ENCODE measurements around the gene CNOT8.

Gene CNOT8

GRCh38 chr5:154863291-154864080 is 5.1 kb downstream of the CNOT8 start:
- TF ChIP-seq FOXK2 (IDR thresholded peaks at IDR 0.05) (no peak), ELF4 (IDR thresholded peaks at IDR 0.05) (no peak), PKNOX1 (IDR thresholded peaks at IDR 0.05) (no peak), HDGF (IDR thresholded peaks at IDR 0.05; ENCODE audit: borderline replicate concordance) (no peak), FOXA1 (IDR thresholded peaks at IDR 0.05) (no peak), BHLHE40 (IDR thresholded peaks at IDR 0.05; ENCODE audit: borderline replicate concordance) (no peak), TARDBP (IDR thresholded peaks at IDR 0.05) (no peak), ZNF384 (IDR thresholded peaks at IDR 0.05) (no peak), SUZ12 (IDR thresholded peaks at IDR 0.05) (no peak), ARNT (IDR thresholded peaks at IDR 0.05) (no peak), LEF1 (IDR thresholded peaks at IDR 0.05; ENCODE audit: borderline replicate concordance) (no peak), CTBP1 (IDR thresholded peaks at IDR 0.05; ENCODE audit: borderline replicate concordance) (no peak), L3MBTL2 (conservative IDR thresholded peaks at IDR 0.05) (no peak), NFRKB (IDR thresholded peaks at IDR 0.05) (no peak), SP1 (IDR thresholded peaks at IDR 0.05) (no peak), FOXM1 (IDR thresholded peaks at IDR 0.05; ENCODE audit: borderline replicate concordance) (no peak)
- no peak for DNase-seq (ENCODE audit: extremely low spot score)
- POLR2A ChIA-PET: interaction anchor here (1.2 kb wide), 1 partner anchor 13 kb away, joined by 3 read pairs; the partner anchor contains the start of gene FAXDC2
- CTCF ChIA-PET: interaction anchor here (0.6 to 1.2 kb wide), 2 partner anchors 9 to 42 kb away, joined by 3 read pairs; no protein-coding TSS in a partner anchor

- DNase-seq (ENCODE audit: extremely low spot score): no peak
- POLR2A ChIA-PET: no interaction called here
Measured at GRCh38 chr5:154865466-154866184, 7.2 kb downstream of the CNOT8 start.

GRCh38 chr5:154866841-154867240 is 8.4 kb downstream of the CNOT8 start:
- ChIA-PET CTCF (interaction anchor here (0.6 kb wide), 1 partner anchor 122 kb away, joined by 6 read pairs; no protein-coding TSS in a partner anchor), POLR2A (interaction anchor here (2.7 kb wide), 1 partner anchor 9 kb away, joined by 14 read pairs; the partner anchor contains the start of gene CNOT8)
- TF ChIP-seq L3MBTL2 (conservative IDR thresholded peaks at IDR 0.05) (no peak), CTBP1 (IDR thresholded peaks at IDR 0.05; ENCODE audit: borderline replicate concordance) (no peak), BHLHE40 (IDR thresholded peaks at IDR 0.05; ENCODE audit: borderline replicate concordance) (no peak), SP1 (IDR thresholded peaks at IDR 0.05) (no peak), FOXM1 (IDR thresholded peaks at IDR 0.05; ENCODE audit: borderline replicate concordance) (no peak), PKNOX1 (IDR thresholded peaks at IDR 0.05) (no peak), HDGF (IDR thresholded peaks at IDR 0.05; ENCODE audit: borderline replicate concordance) (no peak), SUZ12 (IDR thresholded peaks at IDR 0.05) (no peak), FOXK2 (IDR thresholded peaks at IDR 0.05) (no peak), FOXA1 (IDR thresholded peaks at IDR 0.05) (no peak), ZNF384 (IDR thresholded peaks at IDR 0.05) (no peak), ELF4 (IDR thresholded peaks at IDR 0.05) (no peak), NFRKB (IDR thresholded peaks at IDR 0.05) (no peak)
- DNase-seq (ENCODE audit: extremely low spot score): no peak

More at GRCh38 chr5:154865466-154866184, 7.2 kb downstream of the CNOT8 start:
- TF ChIP-seq FOXA1 (IDR thresholded peaks at IDR 0.05): no peak
- CTCF ChIA-PET: no interaction called here

GRCh38 chr5:154868702-154869101 is 10.3 kb downstream of the CNOT8 start:
- no peak for DNase-seq (ENCODE audit: extremely low spot score)
- TF ChIP-seq HDGF (IDR thresholded peaks at IDR 0.05; ENCODE audit: borderline replicate concordance) (no peak), SP1 (IDR thresholded peaks at IDR 0.05) (no peak), LEF1 (IDR thresholded peaks at IDR 0.05; ENCODE audit: borderline replicate concordance) (no peak), SUZ12 (IDR thresholded peaks at IDR 0.05) (no peak)
- CTCF ChIA-PET: interaction anchor here (0.6 to 0.7 kb wide), 2 partner anchors 29 to 219 kb away, joined by 3 read pairs; no protein-coding TSS in a partner anchor
- POLR2A ChIA-PET: interaction anchor here (2.7 kb wide), 1 partner anchor 11 kb away, joined by 14 read pairs; the partner anchor contains the start of gene CNOT8

GRCh38 chr5:154871734-154872133 is 13.3 kb downstream of the CNOT8 start:
- ChIA-PET POLR2A (no interaction called here), CTCF (no interaction called here)
- no peak for DNase-seq (ENCODE audit: extremely low spot score)
- TF ChIP-seq SP1 (IDR thresholded peaks at IDR 0.05): no peak
- no peak for TF ChIP-seq BHLHE40 (IDR thresholded peaks at IDR 0.05; ENCODE audit: borderline replicate concordance)
- TF ChIP-seq ZNF384 (IDR thresholded peaks at IDR 0.05): no peak
- TF ChIP-seq HDGF (IDR thresholded peaks at IDR 0.05; ENCODE audit: borderline replicate concordance): no peak
- TF ChIP-seq ARNT (IDR thresholded peaks at IDR 0.05): no peak
- no peak for TF ChIP-seq FOXK2 (IDR thresholded peaks at IDR 0.05)
- TF ChIP-seq L3MBTL2 (conservative IDR thresholded peaks at IDR 0.05): no peak
- TF ChIP-seq PKNOX1 (IDR thresholded peaks at IDR 0.05): no peak
- TF ChIP-seq SUZ12 (IDR thresholded peaks at IDR 0.05): no peak
- no peak for TF ChIP-seq LEF1 (IDR thresholded peaks at IDR 0.05; ENCODE audit: borderline replicate concordance)
- no peak for TF ChIP-seq CTBP1 (IDR thresholded peaks at IDR 0.05; ENCODE audit: borderline replicate concordance)

Measured in HEK293T (cell line).